ENCODE data around the gene ALPK1. TPM values are rescaled to one million over a fixed set of nuclear protein-coding genes. Genes with fewer than 3 reads are reported as not detected.

Gene ALPK1
- total RNA-seq, 4 donors from 2014 or later, result 1.8 to 12.6 (median 3.3) TPM

DNA sequence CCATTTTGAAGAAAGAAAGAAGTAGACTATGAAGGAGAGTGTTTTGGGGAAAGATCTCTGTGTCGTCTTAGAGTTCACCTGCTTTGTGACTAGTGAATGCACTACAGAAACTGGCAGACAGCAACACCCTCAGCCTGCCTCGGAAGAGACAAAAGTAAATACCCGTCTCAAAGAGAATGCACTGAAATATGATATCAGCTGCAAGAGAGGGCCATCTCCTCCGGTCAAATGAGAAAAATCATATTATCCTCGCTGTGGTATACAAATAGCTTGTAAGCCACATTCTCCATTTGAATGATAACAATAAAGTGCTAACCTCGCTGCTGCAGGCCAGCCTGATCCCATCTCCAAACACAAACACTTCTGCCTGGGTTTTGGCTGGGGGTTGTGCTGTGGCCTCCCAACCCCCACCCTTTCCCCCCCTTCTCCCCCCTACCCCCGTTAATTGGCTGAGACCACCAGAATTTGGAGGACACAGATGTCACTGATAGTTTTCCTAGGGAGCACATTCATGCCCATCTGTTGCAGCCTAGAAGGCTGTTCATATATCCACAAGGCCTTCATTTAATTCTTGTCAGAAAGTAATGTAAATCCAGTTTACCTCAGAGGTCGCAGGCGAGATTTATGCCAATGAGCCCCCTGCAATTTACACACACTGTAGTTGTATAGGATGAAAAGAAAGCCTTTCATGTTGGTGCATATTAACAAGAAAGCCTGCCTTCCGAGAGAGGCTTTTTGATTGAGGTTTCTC, 46.3 kb downstream of the ALPK1 start:
- Histone ChIP-seq H3K27me3 (no peaks in the 10 kb centered on the region), H3K9me3 (no peaks in the 10 kb centered on the region), H3K36me3 (no peaks in the 10 kb centered on the region), H3K27ac (no peak overlapping the region), H3K4me3 (no peak overlapping the region), H3K4me1 (peaks cover 0 to 8% of the 10 kb centered on the region in 2 donors)
- in situ Hi-C loops (cut with MboI; ENCODE audit: low sequenced_read_pairs in 4 of 4) (loop anchor here in 2 of 4 donors (25.0 kb wide), 2 partner anchors 269 to 419 kb away; no protein-coding TSS in a partner anchor), intact Hi-C loops (cut with DNase I; ENCODE audit: low total_unique reads) (no loop called here)
- TF ChIP-seq, protein P1, sequence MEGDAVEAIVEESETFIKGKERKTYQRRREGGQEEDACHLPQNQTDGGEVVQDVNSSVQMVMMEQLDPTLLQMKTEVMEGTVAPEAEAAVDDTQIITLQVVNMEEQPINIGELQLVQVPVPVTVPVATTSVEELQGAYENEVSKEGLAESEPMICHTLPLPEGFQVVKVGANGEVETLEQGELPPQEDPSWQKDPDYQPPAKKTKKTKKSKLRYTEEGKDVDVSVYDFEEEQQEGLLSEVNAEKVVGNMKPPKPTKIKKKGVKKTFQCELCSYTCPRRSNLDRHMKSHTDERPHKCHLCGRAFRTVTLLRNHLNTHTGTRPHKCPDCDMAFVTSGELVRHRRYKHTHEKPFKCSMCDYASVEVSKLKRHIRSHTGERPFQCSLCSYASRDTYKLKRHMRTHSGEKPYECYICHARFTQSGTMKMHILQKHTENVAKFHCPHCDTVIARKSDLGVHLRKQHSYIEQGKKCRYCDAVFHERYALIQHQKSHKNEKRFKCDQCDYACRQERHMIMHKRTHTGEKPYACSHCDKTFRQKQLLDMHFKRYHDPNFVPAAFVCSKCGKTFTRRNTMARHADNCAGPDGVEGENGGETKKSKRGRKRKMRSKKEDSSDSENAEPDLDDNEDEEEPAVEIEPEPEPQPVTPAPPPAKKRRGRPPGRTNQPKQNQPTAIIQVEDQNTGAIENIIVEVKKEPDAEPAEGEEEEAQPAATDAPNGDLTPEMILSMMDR (IDR thresholded peaks at IDR 0.05 in 4 of 5, conservative IDR thresholded peaks at IDR 0.05 in 1 of 5), result no peak
- TF ChIP-seq POLR2A (IDR thresholded peaks at IDR 0.05), result no peak
- ATAC-seq, result no peak
- DNase-seq, result no peak

DNA sequence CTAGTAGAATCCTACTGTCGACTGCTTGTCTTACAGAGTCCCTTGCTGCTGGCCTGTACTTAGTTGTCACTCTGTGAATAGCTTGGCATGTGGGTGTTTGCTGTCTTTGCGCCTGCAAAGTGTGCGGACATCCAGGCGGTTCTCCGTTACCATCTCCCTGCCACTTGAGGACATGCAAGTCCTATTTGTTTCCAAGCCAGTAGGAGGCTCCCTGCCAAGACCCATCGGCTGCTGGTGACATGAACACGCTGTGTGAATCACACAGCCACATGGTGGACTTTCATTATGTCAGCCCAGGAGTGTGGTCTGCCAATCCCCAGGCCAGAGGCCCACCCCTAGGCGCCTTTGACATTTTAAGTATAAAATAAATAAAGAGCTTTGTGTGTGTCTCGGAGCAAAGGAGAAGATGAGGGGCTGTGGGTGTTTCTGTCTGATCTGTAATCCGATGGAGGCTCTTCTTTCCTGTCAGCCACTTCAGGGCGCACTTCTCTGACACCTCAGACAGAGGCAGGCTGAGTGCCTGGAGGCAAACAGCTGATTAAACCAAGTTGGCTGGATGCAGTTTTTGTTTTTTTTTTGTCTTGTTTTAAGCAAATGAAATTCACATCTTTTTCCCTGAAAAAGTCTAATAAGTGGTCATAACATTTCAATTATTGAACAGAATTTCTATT, 51.5 kb downstream of the ALPK1 start:
- ATAC-seq, result peak; percentile 98 to 99
- Histone ChIP-seq H3K9me3 (no peaks in the 10 kb centered on the region), H3K4me1 (peaks cover 0 to 9% of the 10 kb centered on the region in 2 donors), H3K4me3 (peak overlapping the region in 3 of 4 donors; percentile 11 to 26 (median 21)), H3K27me3 (no peaks in the 10 kb centered on the region), H3K36me3 (no peaks in the 10 kb centered on the region), H3K27ac (peak overlapping the region; percentile 73 to 79 (median 76))
- in situ Hi-C loops (cut with MboI; ENCODE audit: low sequenced_read_pairs in 4 of 4), result loop anchor here in 2 of 4 donors (25.0 kb wide), 2 partner anchors 264 to 414 kb away; no protein-coding TSS in a partner anchor
- DNase-seq, result peak; percentile 81 to 91
- TF ChIP-seq, protein P1 (IDR thresholded peaks at IDR 0.05 in 4 of 5, conservative IDR thresholded peaks at IDR 0.05 in 1 of 5), result peak in 1 of 5 experiments; percentile 24
- no peak for TF ChIP-seq POLR2A (IDR thresholded peaks at IDR 0.05)
- intact Hi-C loops (cut with DNase I; ENCODE audit: low total_unique reads), result no loop called here

DNA sequence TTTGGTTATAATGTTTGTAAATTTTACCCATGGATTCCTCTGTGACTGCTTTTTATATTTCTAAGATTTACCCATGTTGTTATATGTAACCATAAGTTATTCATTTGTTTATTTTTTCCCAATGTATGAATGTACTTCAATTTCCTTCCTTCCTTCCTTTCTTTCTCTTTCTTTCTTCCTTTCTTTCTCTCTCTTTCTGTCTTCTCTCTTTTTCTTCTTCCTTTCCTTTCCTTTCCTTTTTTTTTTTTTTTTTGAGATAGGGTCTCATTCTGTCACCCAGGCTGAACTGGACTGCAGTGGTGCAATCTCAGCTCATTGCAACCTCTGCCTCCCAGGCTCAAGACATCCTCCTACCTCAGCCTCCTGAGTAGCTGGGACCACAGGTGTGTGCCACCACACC, 55.6 kb downstream of the ALPK1 start:
- ATAC-seq (no peak), DNase-seq (no peak)
- intact Hi-C loops (cut with DNase I; ENCODE audit: low total_unique reads) (no loop called here), in situ Hi-C loops (cut with MboI; ENCODE audit: low sequenced_read_pairs in 4 of 4) (no loop called here)
- Histone ChIP-seq H3K27ac (no peak overlapping the region), H3K9me3 (no peaks in the 10 kb centered on the region), H3K27me3 (no peaks in the 10 kb centered on the region), H3K4me3 (no peak overlapping the region), H3K36me3 (no peaks in the 10 kb centered on the region), H3K4me1 (peaks cover 0 to 8% of the 10 kb centered on the region in 2 donors)
- TF ChIP-seq, protein P1 (IDR thresholded peaks at IDR 0.05 in 4 of 5, conservative IDR thresholded peaks at IDR 0.05 in 1 of 5), result no peak
- TF ChIP-seq POLR2A (IDR thresholded peaks at IDR 0.05), result no peak

DNA sequence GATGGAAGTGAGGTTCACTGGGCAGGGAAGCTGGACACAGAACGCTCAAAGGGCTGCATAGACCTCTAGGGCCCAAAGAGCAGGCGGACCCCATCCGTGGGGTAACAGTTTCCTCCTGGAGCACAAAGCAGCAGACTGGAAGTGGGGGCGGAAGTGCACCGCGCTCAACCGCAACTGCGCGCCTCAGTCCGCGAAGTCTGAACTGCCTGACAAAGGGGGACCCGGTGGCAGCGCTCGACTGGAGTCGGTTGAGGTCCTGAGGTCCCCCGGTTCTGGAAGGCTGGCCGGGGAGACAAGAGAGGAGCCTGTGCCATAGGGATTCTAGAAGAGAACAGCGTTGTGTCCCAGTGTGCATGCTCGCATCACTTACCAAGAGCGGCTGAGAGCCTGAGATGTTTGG, 58.5 kb downstream of the ALPK1 start:
- intact Hi-C loops (cut with DNase I; ENCODE audit: low total_unique reads), result no loop called here
- in situ Hi-C loops (cut with MboI; ENCODE audit: low sequenced_read_pairs in 4 of 4), result no loop called here
- Histone ChIP-seq H3K9me3 (no peaks in the 10 kb centered on the region), H3K27me3 (no peaks in the 10 kb centered on the region), H3K36me3 (no peaks in the 10 kb centered on the region), H3K4me1 (no peaks in the 10 kb centered on the region), H3K4me3 (no peak overlapping the region), H3K27ac (no peak overlapping the region)
- no peak for ATAC-seq
- no peak for TF ChIP-seq POLR2A (IDR thresholded peaks at IDR 0.05)
- TF ChIP-seq, protein P1 (IDR thresholded peaks at IDR 0.05 in 4 of 5, conservative IDR thresholded peaks at IDR 0.05 in 1 of 5), result no peak
- DNase-seq, result no peak

Measured in gastrocnemius medialis (tissue), 4 donors.